ENCODE data around the gene RNF213.
"Not testable (repeated sequence)": the region's sequence is repeated elsewhere in the genome, so short reads cannot be mapped to it uniquely, and the experiment has no call there.

The RNF213 gene

DNA sequence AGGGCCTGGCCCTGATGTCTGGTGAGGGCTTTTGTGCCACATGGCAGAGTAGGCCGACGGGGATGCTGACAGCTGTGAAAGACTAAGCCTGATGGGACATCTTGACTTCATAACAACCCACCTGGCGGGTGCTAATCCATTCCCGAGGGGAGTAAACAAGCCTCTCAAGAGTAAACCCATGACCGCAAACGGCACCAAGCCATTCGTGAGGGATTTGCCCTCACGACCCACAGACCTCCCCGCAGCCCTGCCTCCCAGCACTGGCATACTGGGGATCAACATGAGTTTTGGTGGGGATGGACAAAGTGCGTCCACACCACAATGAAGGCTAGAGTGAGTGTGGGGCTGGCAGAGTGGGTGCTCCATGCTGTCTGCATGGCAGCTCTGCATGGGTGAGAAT is 11.7 kb downstream of the RNF213 start:
- TF ChIP-seq, protein P1, sequence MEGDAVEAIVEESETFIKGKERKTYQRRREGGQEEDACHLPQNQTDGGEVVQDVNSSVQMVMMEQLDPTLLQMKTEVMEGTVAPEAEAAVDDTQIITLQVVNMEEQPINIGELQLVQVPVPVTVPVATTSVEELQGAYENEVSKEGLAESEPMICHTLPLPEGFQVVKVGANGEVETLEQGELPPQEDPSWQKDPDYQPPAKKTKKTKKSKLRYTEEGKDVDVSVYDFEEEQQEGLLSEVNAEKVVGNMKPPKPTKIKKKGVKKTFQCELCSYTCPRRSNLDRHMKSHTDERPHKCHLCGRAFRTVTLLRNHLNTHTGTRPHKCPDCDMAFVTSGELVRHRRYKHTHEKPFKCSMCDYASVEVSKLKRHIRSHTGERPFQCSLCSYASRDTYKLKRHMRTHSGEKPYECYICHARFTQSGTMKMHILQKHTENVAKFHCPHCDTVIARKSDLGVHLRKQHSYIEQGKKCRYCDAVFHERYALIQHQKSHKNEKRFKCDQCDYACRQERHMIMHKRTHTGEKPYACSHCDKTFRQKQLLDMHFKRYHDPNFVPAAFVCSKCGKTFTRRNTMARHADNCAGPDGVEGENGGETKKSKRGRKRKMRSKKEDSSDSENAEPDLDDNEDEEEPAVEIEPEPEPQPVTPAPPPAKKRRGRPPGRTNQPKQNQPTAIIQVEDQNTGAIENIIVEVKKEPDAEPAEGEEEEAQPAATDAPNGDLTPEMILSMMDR (IDR thresholded peaks at IDR 0.05; ENCODE audit: low read depth, low read length) = no peak
- H3K4me3 ChIP-seq (ENCODE audit: low read depth, low read length) = no peak overlapping the region
- in situ Hi-C loops (cut with HindIII; ENCODE audit: low sequenced_read_pairs) = no loop called here
- no peak for DNase-seq (ENCODE audit: low read depth, low spot score)

DNA sequence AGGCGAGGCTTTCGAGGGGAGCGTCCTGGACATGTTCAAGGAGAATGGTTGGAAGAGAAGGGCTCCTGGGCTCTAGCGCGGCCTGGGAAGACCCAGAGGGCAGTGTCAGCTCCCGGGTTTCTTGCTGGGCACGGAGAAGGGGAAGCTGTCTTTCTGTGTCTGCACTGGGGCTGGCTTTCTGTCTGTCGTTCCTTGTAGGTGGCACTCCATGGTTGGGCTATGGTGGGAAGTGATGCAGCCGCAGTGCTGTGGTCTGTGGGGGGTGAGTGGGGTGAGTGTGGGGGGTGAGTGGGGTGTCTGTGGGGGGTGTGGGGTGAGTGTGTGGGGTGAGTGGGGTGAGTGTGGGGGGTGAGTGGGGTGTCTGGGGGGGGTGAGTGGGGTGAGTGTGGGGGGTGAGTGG is 13.7 kb downstream of the RNF213 start:
- no peak overlapping the region for H3K4me3 ChIP-seq (ENCODE audit: low read depth, low read length)
- TF ChIP-seq, protein P1 (IDR thresholded peaks at IDR 0.05; ENCODE audit: low read depth, low read length) = no peak
- no peak for DNase-seq (ENCODE audit: low read depth, low spot score)
- in situ Hi-C loops (cut with HindIII; ENCODE audit: low sequenced_read_pairs) = no loop called here

DNA sequence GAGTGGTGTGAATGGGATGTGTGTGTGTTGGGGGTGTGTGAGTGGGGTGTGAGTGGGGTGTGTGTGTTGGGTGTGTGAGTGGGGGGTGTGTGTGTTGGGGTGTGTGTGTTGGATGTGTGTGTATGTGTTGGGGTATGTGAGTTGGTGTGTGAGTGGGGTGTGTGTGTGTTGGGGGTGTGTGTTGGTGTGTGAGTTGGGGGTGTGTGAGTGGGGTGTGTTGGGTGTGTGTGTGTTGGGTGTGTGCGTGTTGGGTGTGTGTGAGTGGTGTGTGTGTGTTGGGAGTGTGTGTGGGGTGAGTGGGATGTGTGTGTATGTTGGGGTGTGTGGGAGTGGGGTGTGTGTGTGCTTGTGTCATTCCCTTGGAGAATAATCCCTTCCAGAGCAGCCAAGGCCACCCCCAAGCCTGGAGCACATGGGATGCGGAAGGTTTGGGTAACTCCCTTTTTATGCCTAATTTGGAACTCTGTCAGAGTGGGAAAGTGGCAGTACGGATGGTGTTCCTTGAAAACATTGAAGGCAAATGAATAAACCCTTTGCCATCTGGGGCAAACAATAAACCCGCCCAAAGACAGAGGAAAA is 14.3 kb downstream of the RNF213 start:
- TF ChIP-seq, protein P1 (IDR thresholded peaks at IDR 0.05; ENCODE audit: low read depth, low read length) = no peak
- no peak for DNase-seq (ENCODE audit: low read depth, low spot score)

DNA sequence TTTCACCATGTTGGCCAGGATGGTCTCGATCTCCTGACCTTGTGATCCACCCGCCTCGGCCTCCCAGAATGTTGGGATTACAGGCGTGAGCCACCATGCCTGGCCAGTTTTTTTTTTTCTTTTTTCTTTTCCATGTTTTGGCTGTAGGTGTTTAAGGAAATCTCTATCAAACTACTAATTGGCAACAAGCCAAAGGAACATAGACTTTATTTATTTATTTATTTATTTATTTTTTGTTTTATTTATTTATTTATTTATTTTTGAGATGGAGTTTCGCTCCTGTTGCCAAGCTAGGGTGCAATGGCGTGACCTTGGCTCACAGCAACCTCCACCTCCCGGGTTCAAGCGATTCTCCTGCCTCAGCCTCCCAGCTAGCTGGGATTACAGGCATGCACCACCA is 15.2 kb downstream of the RNF213 start:
- H3K4me3 ChIP-seq (ENCODE audit: low read depth, low read length); DNase-seq (ENCODE audit: low read depth, low spot score); in situ Hi-C loops (cut with HindIII; ENCODE audit: low sequenced_read_pairs): not testable (repeated sequence)

More for the DNA sequence above, 14.3 kb downstream of the RNF213 start:
- in situ Hi-C loops (cut with HindIII; ENCODE audit: low sequenced_read_pairs) = no loop called here
- H3K4me3 ChIP-seq (ENCODE audit: low read depth, low read length) = no peak overlapping the region

DNA sequence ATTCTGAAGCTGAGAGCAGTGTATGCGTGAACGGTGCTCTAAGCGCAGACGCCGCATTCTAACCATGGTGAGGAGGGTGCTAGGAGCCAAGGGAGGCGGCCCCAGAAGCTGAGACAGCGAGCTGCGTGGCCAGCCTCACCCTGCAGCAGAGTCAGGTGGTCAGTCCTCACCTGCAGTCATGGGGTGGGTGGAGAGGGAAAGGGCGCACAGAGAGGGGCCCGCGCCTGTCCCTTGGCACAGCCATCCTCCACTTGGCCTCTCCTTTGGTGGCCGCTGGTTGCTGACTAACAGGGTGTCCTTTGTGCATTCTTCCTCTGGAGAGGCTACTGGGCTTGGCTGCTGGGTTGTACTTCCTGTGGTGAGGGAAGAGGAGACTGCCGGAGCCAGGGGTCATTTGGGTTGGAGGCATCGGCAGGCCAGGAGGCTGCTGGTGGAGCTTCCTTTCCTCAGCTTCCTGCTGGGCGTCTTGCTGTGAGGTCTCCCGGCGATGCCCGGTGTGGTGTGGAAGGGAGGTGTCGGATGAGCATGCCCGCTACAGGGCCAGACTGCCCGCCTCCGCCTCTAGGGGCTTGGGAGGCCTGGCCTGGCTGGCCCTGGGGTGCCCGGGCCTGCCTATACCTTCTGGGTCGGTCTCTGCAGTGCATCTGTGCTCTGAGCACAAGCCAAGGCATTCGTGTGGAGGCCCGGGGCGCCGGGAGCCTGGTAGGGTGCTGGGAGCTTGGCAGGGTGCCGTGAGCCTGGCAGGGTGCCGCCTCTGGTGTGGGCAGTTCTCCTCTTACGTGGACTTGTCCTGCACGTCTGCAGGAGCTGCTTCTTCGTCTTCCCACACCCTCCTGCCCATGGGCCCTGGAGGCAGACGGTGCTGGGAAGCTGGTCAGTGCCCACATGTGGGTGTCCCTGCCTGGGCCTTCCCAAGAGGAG is 17.4 kb downstream of the RNF213 start:
- peak; percentile 25 for DNase-seq (ENCODE audit: low read depth, low spot score)
- H3K4me3 ChIP-seq (ENCODE audit: low read depth, low read length) = no peak overlapping the region
- in situ Hi-C loops (cut with HindIII; ENCODE audit: low sequenced_read_pairs) = no loop called here
- TF ChIP-seq, protein P1 (IDR thresholded peaks at IDR 0.05; ENCODE audit: low read depth, low read length) = no peak

DNA sequence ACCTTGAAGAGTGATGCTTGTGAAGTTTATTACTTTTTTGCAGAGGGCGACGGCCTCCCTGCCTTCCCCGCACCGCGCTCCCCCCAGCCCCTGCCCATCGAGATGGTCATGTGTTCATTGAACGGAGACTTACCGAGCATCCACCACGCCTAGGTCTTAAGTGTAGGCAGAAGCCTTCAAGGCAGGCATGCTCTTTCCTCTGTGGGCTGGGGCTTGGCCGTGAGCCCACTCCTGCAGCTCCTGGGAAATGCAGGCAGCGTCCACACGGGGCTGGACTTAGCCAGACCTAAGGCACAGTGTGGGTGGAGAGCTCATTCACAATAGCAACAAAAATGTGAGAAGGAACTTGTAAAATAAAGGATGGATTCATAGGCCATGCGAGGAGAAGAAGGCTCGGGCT is 19.2 kb downstream of the RNF213 start:
- TF ChIP-seq, protein P1 (IDR thresholded peaks at IDR 0.05; ENCODE audit: low read depth, low read length) = peak; percentile 5
- in situ Hi-C loops (cut with HindIII; ENCODE audit: low sequenced_read_pairs) = no loop called here
- DNase-seq (ENCODE audit: low read depth, low spot score) = peak; percentile 90
- H3K4me3 ChIP-seq (ENCODE audit: low read depth, low read length) = no peak overlapping the region

DNA sequence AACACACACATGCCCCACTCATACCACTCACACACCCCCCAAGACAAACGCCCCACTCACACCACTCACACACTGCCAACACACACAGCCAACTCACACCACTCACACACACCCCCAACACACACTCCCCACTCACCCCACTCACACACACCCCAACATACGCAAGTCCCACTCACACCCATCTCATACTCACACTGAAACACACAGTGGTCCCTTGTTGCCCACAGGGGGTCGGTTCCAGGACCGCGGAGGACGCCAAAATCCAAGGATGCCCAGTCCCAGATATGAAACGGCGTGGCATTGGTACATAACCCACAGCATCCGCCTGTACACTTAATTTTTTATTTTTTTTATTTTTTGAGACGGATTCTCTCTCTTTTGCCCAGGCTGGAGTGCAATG is 20.9 kb downstream of the RNF213 start:
- no peak for DNase-seq (ENCODE audit: low read depth, low spot score)
- no peak overlapping the region for H3K4me3 ChIP-seq (ENCODE audit: low read depth, low read length)
- in situ Hi-C loops (cut with HindIII; ENCODE audit: low sequenced_read_pairs) = no loop called here
- TF ChIP-seq, protein P1 (IDR thresholded peaks at IDR 0.05; ENCODE audit: low read depth, low read length) = no peak

Measured in astrocyte of the spinal cord (primary cell).